CD4-positive, alpha-beta T cell treated with Interleukin-17A for 1 hour (primary cell): ENCODE results near the gene BPIFB6.

Experiments
- DNase-seq: peaks from one replicate; pipeline ENCODE4 v3.0.0-alpha.2; 2020

BPIFB6 gene, protein sequence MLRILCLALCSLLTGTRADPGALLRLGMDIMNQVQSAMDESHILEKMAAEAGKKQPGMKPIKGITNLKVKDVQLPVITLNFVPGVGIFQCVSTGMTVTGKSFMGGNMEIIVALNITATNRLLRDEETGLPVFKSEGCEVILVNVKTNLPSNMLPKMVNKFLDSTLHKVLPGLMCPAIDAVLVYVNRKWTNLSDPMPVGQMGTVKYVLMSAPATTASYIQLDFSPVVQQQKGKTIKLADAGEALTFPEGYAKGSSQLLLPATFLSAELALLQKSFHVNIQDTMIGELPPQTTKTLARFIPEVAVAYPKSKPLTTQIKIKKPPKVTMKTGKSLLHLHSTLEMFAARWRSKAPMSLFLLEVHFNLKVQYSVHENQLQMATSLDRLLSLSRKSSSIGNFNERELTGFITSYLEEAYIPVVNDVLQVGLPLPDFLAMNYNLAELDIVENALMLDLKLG

DNA sequence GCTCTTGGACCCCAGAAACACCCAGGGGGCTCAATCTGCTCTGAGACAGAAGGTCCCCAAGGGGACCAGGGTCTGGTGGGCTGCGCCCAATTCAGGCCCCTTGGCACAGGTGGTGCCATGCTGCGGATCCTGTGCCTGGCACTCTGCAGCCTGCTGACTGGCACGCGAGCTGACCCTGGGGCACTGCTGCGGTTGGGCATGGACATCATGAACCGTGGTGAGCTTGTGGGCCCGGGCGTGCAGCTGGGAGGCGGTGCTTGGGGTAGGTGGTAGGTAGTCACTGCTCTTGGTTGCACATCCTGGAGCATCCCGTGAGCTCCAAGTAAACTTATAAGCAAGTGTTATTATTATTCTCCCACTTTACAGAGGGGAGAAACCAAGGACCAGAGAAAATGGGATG is at the start of gene BPIFB6:
Gene BPIFB6, plus strand, starts transcription at position 118 of the 400 bp plus-strand sequence. Its CDS starts 0 bp downstream, at position 118.
- no peak for DNase-seq

DNA sequence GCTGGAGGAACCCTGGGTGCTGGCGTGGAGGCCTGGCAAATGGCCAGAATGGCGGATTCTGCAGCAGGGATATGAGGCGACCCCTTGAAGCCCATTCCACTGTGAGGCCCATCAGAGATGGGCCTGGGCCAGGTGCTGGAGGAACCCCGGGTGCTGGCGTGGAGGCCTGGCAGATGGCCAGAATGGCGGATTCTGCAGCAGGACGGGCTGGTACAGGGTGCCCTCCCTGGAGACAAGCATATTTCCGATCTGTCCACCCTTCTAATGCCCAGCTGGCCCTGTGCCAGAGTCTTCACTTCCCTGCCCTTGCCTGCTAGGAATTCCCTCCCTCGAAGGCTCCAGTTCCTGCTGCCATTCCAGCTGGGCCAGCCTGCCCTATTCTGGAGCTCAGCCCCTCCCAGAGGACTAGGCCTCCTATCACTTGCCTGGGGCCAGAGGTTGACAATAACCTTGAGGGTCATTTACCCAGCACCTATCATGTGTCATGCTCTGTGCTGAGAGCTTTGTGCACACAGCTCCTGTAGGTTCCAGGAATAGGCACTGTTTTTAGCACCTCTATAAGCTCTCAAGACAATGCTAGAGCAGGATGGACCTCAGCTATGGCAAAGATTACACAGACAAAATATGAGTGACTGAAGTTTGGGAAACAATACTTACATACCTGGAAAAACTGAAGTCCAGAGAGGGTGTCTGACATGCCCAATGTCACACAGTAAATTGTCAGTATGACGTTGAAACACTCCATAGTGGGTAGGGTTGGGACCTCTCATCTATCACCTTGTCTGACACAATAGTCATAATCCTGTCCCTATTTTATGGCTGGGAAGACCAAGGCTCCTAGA is 48.6 kb upstream of the BPIFB6 start:
- DNase-seq, result no peak

DNA sequence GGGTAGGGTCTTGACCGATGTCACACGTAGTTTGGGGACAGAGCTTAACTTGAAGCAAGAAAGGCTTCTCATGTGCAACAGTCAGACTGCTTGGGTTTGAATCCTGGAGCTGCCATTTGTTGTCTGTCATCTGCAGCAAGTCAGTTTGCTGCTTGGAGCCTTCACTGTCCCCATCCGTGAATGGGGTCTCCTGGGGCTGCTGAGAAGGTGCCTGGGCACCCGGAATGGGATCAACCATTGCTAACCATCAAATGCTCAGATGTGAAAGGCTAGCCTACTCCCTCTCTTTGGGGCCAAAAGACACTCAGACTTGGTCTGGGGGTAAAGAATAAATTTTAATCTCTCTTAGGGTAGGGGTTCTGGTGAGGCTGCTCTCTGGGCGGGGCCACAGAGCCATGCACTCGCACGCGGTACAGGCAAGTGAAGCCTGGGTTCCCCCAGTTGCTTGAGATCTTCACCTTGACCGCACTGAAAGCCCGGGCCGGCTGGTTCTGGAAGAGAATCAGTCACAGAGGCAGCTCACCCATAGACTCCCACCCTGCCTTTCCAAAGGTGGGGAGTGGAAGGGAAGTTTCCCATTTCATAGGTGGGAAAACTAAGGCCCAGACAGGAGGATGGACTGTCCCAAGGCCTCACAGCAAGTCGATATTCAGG is 47.9 kb upstream of the BPIFB6 start:
- DNase-seq, result no peak

DNA sequence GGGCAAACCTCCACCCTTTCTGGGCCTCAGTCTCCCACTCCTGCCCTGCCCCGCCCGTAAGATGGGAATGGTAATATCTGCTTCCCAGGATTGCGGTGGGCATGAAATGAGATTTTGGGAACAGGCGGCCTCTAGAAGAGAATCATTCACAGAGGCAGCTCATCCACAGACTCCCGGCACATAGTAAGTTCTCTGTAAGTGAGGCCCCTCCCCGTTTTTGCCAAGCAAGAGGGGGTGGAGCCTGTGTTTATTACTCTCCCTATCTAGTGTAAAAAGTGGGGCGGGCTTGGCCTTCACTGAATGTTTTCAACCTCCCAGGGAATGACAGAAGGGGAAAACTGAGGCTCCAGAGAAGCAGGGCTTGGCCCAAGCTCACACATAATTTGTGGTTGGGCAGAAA is 47.3 kb upstream of the BPIFB6 start:
- DNase-seq, result no peak

DNA sequence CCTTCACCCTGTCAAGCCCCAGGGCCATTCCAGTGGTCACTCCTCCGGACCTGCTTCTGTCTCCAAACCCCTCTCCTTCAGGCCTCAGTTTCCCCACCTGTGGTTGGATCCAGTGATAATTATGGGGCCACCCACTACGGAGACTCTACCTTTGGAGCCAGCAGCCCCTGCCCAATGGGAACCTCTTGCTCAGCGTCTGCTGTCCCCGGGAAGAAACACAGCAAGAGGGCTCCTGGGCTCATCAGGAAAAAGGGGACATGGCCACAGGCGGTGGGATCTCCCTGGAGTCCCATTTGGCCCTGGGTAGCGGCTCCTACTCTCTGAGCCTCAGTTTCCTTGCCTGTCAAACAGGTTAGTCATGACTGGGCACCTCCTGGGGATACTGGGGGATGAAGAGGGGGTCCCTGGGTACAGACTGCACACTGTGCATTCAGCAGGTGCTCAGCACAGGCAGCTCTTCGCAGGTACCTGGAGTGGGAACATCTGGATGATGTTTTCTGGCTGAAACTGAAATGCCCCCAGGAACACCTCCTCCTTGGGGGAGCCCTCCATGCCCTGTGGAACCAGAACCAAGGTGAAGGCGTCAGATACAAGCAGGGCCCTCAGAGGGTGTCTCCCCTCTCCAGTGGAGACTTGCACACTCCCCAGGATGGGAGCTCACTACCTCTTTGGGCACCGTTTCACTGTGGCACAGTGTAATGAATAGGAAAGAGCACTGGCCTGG is 46.7 kb upstream of the BPIFB6 start:
- DNase-seq, result no peak

DNA sequence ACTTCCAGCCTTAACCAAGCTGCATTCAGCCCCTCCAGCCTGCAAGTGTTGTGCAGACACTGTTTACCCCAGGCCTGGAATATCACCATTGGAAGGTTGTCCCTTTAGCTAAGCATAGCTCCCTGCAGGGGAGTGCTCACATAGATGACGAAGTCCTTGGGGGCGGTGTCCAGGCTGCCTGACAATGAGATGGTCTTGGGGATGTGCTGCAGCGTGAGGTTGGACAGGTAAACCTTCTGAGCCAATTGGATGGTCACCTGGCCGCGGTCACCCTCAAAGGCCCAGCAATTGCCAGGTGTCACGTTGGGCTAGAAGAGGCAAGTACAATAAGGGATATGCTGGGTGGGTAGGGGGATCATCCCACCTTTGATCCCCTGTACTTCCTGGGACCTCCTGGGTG is 45.9 kb upstream of the BPIFB6 start:
- DNase-seq, result no peak

DNA sequence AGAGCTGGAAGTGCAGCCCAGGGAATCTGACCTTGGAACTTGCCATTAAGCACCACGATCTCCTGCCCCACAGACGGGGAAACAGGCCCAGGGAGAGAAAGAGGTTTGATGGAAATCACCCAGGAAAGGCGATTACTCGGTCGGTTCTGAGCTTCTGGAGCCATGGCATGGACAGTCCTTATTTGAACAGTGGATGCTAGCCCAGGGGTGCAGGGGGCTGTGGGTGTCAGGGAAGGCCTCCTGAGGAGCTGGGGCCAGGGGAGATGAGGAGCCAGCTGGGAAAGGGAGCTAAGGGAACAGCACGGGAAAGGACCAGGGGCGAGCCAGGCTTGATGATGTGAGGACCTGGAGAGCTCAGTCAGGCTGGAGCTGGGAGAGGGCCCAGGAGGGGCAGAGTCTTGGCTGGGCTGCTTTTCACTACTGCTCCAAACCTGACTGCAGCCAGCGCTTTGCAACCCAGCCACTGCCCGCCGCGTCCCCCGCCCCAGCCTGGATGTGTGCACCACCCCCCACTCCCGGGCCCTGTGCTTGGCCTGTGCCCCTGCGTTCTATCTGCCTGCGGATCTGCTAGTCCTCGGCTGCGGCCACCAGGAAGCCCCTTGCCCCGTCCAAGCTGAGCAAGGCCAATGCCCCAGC is 45.0 kb upstream of the BPIFB6 start:
- DNase-seq, result no peak

DNA sequence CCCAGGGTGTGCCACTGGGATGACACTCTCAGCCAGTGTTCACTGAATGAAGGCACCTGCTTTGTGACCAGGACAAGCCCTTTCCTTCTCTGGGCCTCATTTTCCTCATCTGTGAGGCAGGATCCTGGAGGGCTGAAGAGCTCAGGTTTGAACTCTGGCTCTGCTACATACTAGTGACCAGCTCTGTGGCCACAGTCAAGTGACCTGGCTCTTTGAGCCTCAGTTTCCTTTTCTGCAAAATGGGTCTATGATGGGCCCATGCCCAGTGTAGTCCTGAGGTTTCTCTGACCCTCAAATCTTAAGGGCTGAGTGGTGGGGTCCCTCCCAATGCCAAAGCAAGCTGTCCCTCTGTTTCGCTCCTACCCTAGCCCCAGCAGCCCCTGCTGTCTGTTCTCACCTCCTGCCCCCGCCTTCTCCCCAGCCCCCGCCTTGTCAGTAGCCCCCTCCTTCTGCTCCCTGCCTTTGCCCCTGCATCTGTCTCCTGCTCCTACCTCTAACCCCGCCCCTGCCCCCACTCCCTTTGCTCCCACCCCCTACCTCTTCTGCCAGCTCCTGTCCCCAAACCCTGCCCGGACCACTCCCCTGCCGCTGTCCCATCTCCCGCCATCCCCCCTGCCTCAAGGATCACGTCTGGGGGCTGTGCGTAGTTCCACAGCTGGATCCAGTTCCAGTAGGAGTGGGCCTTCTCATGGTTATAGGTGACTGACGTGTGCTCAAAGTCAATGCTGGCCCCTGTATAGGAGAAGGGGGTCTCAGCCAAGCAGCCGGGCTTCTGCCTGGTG is 44.2 kb upstream of the BPIFB6 start:
- DNase-seq, result no peak

DNA sequence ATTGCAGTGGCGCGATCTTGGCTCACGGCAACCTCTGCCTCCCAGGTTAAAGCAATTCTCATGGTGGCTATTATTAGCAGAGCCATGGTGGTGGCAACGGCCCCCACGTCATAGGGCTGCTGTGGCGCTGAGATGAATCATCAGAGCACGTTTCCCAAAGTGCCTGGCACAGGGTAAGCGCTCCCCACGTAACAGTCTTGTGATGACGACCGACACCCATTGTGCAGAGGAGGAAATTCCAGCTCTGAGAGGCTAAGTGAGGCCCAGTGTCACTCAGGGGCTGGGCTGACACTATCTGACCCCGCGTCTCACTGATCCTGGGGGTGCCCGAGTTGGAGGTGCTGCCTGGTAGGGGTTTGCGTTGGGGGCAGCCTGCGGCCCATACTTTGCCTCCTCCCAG is 43.4 kb upstream of the BPIFB6 start:
- DNase-seq, result no peak

DNA sequence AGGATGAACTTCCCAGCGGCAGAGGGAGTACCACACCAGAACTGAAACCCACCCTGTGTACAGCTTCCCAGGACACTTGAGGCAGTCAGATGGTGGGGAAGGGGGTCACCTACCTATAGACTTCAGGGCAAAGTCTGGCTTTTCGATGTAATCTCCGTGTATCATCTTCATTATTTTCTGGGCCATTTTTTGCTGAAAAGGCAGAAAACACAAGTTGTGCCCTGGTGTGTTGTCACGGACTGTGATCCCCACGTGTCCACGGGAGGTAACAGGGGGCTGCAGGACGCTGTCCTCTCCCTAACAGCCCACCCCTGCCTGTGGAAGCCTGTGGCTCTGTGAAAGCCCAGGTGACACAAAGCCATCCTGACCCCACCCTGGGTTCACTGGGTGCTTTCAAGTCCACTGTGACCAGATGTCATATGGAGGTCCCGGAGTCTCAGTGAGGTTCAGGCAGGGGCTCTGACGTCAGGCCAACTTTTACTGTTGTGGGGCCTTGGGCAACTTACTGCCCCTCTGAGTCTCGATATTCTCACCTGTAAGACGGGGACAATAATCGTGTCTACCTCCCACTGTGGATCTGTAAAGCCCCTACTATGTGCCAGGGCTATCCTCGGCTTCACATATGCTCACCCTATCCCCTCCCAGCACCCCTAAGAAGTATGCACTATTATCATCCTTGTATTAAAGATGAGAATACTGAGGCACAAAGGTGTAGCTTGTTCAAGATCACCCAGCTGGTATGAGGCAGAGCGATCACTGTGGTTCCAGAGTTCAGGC is 41.8 kb upstream of the BPIFB6 start:
- DNase-seq, result no peak

DNA sequence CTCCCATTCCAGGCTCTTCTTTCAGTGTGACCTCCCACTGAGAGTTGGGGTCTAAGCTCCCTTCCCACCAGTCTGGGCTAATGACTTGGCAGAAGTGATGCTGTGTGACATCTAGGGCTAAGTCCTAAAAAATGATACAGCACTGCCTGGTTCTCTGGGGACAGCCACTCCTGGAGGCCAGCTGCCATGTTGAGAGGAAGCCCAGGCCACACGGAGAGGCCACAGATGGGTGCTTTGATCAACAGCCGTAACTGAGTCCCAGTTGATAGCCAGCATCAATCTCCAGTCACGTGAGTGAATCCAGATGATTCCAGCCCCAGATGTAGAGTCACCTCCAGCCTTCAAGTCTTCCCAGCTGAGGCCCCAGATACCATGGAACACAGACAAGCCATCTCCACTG is 41.0 kb upstream of the BPIFB6 start:
- DNase-seq, result no peak

DNA sequence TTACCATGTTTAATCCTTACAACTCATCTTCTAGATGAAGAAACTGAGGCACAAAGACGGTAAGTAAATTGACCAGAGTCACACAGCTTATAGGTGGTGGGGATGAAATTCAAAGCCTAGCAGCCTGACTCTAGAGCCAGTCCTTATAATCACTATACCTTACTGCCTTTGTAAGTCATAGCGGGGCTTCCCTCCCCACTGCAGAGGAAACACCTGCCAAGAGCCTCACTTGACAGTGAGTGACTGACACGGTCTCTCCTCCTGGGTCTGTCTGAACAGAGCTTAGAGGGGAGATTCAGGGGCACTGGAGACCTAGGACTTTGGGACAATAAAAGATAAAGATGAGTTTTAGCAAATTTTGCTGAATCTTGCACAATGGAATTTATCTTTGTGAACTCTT is 40.1 kb upstream of the BPIFB6 start:
- DNase-seq, result no peak

DNA sequence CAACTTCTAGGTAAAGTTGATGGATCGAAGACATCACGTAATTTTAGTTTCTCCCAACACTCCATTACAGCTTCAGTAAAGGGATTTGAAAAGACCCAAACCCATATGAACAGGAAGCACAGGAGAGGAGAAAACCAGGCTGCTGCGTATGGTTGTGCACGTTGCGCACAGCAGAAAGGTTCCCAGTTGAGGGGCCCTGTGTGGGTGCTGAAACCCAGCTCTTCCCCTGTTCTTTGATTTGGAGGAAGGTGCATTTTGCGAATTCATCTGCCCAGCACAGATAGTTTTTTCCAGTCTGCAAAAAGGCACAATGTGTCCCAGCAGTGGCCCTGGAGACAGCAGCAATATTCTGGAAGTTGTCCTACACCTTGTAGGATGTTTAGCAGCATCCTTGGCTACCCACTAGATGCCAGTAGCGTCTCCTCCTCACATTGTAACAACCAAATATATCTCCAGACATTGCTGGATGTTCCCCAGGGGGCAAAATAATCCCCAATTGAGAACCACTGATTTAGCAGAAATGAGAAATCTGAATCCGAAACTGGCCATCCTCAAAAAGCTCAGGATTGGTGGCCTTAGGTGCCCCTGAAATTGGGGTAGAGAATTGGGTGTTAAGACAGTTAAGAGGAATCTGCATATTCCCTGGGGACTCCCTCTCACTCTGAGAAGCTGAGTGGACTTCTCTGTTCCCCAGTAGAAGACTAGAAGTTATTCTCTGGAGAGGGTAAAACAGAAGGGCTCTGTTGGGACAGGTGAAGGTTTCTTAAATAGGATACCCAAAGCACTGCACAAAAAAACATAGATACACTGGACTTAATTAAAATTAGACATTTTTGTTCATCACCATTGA is 39.4 kb upstream of the BPIFB6 start:
- no peak for DNase-seq

DNA sequence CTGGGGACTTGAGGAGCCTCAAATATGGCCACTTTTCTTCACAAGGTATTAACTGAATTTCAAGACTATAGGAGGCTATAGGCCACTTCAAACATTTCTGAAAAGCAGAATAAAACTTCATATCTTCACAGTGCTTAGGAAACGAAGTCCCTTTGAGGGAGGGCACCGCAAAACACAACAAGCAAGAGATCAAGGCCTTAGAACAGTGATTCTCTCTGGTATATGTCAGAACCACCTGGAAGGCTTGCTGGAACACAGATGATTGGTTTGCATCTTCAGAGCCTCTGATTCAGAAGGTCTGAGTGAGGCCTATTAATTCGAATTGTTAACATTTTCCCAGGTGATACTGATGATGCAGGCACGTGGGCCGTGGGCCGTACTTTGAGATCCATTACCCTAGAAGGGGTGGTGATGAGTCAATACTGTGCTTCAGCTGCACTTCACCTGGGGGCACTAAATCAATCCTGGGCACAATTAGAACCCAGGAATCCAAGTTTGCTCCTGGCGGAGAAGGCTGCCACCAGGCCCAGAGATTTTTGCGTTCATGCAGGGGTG is 37.9 kb upstream of the BPIFB6 start:
- no peak for DNase-seq

DNA sequence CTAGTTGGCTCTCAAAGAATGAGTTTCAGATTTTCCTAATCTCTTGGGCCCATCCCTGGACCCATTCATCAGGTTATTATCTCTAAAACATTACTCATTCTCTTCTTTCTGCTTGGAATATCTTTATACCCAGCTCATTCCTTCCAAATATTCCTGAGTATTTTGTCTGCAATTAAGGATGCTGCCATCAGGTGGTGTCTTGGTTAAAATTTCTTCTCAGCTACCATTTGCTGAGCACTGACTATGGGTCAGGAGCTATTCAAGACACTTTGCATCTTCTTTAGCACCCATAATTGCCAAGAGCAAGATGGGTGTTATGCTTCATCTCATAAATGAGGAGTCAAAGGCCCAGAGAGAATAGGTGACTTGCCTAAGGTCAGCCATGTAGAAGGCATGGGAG is 35.6 kb upstream of the BPIFB6 start:
- no peak for DNase-seq

DNA sequence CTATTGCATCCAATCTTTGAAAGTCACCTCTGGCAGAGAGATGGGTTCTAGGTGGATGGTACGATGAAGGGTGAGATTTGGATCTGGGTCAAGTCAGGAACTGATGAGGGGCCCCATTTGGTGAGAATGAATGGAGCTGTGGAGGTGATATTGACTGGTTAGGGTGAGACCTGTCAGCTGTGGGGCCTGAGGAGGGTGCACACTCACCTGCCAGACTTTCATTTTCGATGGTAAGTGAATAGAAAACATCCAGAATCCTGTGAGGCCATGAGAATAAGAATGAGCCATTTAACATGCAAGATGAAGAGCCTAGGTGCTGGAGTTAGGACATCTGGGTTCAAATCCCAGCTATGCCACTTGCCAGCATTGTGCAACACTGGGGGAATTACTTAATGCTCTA is 34.0 kb upstream of the BPIFB6 start:
- DNase-seq, result no peak

DNA sequence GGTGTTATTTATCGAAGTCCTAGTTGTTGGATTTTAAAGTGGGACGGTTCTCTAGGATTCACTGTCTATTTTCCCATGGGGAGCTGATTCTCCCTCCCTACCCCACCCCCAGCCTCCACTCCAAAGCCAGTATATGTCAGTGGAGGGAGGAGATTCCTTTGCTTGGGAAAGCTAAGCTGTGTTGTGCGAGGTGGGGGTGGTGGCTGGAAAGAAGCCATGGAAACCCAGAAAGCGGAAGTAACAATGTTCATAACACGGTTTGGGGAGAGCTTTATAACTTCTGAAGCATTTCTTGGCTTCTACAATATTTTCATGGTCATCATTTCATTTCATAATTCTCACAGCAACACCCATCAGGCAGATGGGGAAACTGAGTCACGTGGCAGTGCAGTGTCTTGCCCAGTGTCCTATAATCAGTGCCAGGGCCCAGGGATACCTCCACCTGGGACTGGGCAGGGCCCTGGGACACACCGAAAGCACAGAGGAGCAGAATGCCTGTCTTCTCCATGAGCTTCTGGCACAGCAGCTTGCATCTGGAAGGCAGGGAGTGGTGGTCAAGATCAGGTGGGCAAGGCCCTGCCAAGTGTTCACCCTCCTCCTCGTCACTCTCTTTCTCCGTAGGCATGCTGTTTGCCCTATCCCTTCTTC is 31.7 kb upstream of the BPIFB6 start:
- DNase-seq, result no peak

DNA sequence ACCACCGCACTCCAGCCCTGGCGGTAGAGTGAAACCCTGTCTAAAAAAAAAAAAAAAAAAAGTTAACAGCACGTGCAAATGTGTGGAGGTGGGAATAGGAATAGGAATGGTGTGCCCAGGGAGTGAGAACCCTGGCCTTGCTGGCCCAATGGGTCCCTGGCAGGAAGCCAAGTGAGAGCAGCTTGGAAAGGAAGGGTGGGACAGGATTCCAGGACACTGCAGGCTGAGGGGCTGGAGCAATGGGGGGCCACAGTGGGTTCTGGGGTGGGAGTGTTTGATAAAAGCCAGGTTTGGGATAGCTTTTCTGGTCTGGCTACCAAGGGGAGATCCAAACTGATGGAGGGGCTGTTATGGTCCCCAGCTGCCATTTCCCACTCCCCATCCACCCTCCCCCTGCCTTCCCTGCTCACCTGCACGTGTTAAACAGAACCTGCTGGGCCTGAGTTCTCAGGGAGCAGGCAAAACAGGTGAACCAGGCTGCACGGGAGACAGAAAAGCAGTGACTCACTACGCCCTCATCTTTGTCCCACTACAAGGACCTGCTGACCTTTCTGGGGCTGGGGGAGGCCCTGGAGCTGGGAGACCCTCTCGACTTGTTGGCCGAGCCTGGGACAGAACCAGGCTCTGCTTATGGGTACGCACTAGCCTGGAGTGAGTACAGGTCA is 30.5 kb upstream of the BPIFB6 start:
- DNase-seq, result no peak
